ENCODE data around the gene INPP5D. TPM values are rescaled to one million over a fixed set of nuclear protein-coding genes. Genes with fewer than 3 reads are reported as not detected.

Gene INPP5D
- total RNA-seq, 1 experiment from 2014 or later = 2.3 TPM

DNA sequence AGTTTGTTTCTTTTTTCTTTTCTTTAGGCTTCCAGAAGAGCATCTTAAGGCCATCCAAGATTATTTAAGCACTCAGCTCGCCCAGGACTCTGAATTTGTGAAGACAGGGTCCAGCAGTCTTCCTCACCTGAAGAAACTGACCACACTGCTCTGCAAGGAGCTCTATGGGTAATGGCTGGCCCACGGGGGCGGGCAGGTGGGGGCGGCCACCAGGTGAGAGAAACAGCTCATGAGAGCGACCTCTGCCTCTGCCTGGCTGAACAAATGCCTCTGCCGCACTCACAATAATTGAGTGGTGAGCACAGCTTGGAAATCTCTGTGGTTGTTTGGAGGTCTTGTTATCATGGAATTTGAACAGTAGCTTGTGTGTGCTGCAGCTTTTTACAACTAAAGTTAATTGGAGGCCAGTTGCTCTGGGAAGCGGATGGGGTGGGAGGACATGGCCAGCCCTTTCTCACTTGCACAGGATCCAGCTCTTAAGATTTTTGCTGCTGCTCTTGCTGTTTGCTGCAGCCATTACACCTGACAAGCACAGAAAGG is 70.4 kb downstream of the INPP5D start:
- TF ChIP-seq CTCF (conservative IDR thresholded peaks at IDR 0.05; ENCODE audit: low read depth, low read length) (no peak), EZH2 (IDR thresholded peaks at IDR 0.05; ENCODE audit: borderline replicate concordance, low read depth, low read length, poor library complexity, severe bottlenecking) (no peak)
- ChIA-PET POLR2A (ENCODE audit: low non-redundant PET) (no interaction called here), CTCF (interaction anchor here (0.7 kb wide), 1 partner anchor 118 kb away, joined by 4 read pairs; no protein-coding TSS in a partner anchor)
- no TSS peak for BruUV-seq (replicated peaks)
- Histone ChIP-seq H3K4me3 (ENCODE audit: low read depth, low read length, poor library complexity, severe bottlenecking) (no peak overlapping the region), H3K27me3 (replicated peaks; ENCODE audit: insufficient read depth, low read depth, low read length, poor library complexity) (no peaks in the 10 kb centered on the region), H3K9me3 (ENCODE audit: low read depth, low read length, poor library complexity, severe bottlenecking) (no peaks in the 10 kb centered on the region), H3K27ac (ENCODE audit: low read depth, low read length, poor library complexity, severe bottlenecking) (no peak overlapping the region), H3K36me3 (ENCODE audit: insufficient read depth, low read length, poor library complexity, severe bottlenecking) (no peaks in the 10 kb centered on the region), H3K4me1 (ENCODE audit: insufficient read depth, low read length, poor library complexity, severe bottlenecking) (peaks cover 3% of the 10 kb centered on the region)
- no peak for DNase-seq (ENCODE audit: low spot score)
- intact Hi-C loops (cut with micrococcal nuclease; ENCODE audit: unreplicated experiment) = no loop called here

- POLR2A ChIA-PET (ENCODE audit: low non-redundant PET) = interaction anchor here (0.6 kb wide), 1 partner anchor 30 kb away, joined by 3 read pairs; no protein-coding TSS in a partner anchor
- intact Hi-C loops (cut with micrococcal nuclease; ENCODE audit: unreplicated experiment) = no loop called here
- CTCF ChIA-PET = no interaction called here
These were observed 72.0 kb downstream of the INPP5D start for GRCh38 chr2:233131936-233132720.

DNA sequence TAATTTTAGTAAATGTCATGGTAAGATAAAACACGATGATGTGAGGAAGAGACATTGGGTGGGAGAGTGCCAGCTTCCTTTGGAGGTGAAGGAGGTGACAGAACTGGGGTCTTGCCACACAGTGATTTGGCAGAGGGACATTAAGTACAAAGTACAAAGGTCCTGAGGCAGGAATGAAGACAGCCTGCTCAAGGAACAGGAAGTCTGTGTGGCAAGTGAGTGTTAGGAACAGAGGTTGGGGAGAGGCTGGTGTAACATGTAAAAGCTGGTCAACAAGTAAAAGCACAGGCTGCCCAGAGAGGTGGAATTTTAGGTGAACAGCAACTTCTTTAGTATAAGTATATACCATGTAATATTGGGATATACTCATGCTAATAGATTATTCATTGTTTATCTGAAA is 73.1 kb downstream of the INPP5D start:
- no peaks in the 10 kb centered on the region for H3K9me3 ChIP-seq (ENCODE audit: low read depth, low read length, poor library complexity, severe bottlenecking)
- H3K4me1 ChIP-seq (ENCODE audit: insufficient read depth, low read length, poor library complexity, severe bottlenecking) = peaks cover 3% of the 10 kb centered on the region
- H3K36me3 ChIP-seq (ENCODE audit: insufficient read depth, low read length, poor library complexity, severe bottlenecking) = no peaks in the 10 kb centered on the region
- BruUV-seq (replicated peaks) = no TSS peak
- intact Hi-C loops (cut with micrococcal nuclease; ENCODE audit: unreplicated experiment) = no loop called here
- CTCF ChIA-PET = no interaction called here
- TF ChIP-seq EZH2 (IDR thresholded peaks at IDR 0.05; ENCODE audit: borderline replicate concordance, low read depth, low read length, poor library complexity, severe bottlenecking) (no peak), CTCF (conservative IDR thresholded peaks at IDR 0.05; ENCODE audit: low read depth, low read length) (no peak)
- POLR2A ChIA-PET (ENCODE audit: low non-redundant PET) = no interaction called here
- H3K4me3 ChIP-seq (ENCODE audit: low read depth, low read length, poor library complexity, severe bottlenecking) = no peak overlapping the region
- no peak overlapping the region for H3K27ac ChIP-seq (ENCODE audit: low read depth, low read length, poor library complexity, severe bottlenecking)
- no peak for DNase-seq (ENCODE audit: low spot score)
- H3K27me3 ChIP-seq (replicated peaks; ENCODE audit: insufficient read depth, low read depth, low read length, poor library complexity) = no peaks in the 10 kb centered on the region

More at GRCh38 chr2:233131936-233132720, 72.0 kb downstream of the INPP5D start:
- DNase-seq (ENCODE audit: low spot score) = no peak
- BruUV-seq (replicated peaks) = no TSS peak
- no peaks in the 10 kb centered on the region for H3K9me3 ChIP-seq (ENCODE audit: low read depth, low read length, poor library complexity, severe bottlenecking)
- no peaks in the 10 kb centered on the region for H3K27me3 ChIP-seq (replicated peaks; ENCODE audit: insufficient read depth, low read depth, low read length, poor library complexity)
- H3K4me1 ChIP-seq (ENCODE audit: insufficient read depth, low read length, poor library complexity, severe bottlenecking) = peaks cover 3% of the 10 kb centered on the region
- no peaks in the 10 kb centered on the region for H3K36me3 ChIP-seq (ENCODE audit: insufficient read depth, low read length, poor library complexity, severe bottlenecking)
- TF ChIP-seq EZH2 (IDR thresholded peaks at IDR 0.05; ENCODE audit: borderline replicate concordance, low read depth, low read length, poor library complexity, severe bottlenecking) (no peak), CTCF (conservative IDR thresholded peaks at IDR 0.05; ENCODE audit: low read depth, low read length) (no peak)
- no peak overlapping the region for H3K4me3 ChIP-seq (ENCODE audit: low read depth, low read length, poor library complexity, severe bottlenecking)
- no peak overlapping the region for H3K27ac ChIP-seq (ENCODE audit: low read depth, low read length, poor library complexity, severe bottlenecking)

Measured in A673 (cell line).